CD14-positive monocyte (primary cell): ENCODE data around the gene CPAMD8. TPM values are rescaled to one million over a fixed set of nuclear protein-coding genes. Genes with fewer than 3 reads are reported as not detected.

ENCODE experiments used
- DNase-seq, 3 donors: peaks; one replicate each; pipeline ENCODE4 v3.0.0-alpha.2; 2011 to 2022
- H2AFZ ChIP-seq: 2 replicates; pipeline ENCODE4 v1.6.0; 2012; ENCODE audit warnings: mild to moderate bottlenecking, low read depth, low read length, inconsistent platforms; ENCODE audit not compliant: insufficient read depth, poor library complexity, severe bottlenecking
- H3K27ac ChIP-seq, 2 donors: 1 replicate in 1 of 2; 2 replicates in 1 of 2; pipeline ENCODE4 v1.5.1; 2012 to 2013; ENCODE audit warnings: low read length in 2 of 2, control low read depth in 1 of 2, inconsistent platforms in 1 of 2, low read depth in 1 of 2, mild to moderate bottlenecking in 1 of 2
- H3K27me3 ChIP-seq, 2 donors: one replicate each; pipeline versions ENCODE4 v1.6.0 to v1.6.1; 2011 to 2013; ENCODE audit warnings: low read length in 2 of 2; ENCODE audit not compliant: control insufficient read depth in 2 of 2, insufficient read depth in 2 of 2
- H3K36me3 ChIP-seq, 2 donors: replicated peaks in 1 of 2; 1 replicate in 1 of 2; 2 replicates in 1 of 2; pipeline versions ENCODE4 v1.5.1 to v1.6.1; 2012 to 2013; ENCODE audit warnings: low read length in 2 of 2, control low read depth in 1 of 2, inconsistent platforms in 1 of 2, mild to moderate bottlenecking in 1 of 2; ENCODE audit not compliant: insufficient read depth in 2 of 2, control insufficient read depth in 1 of 2
- H3K4me1 ChIP-seq, 2 donors: 1 replicate in 1 of 2; 2 replicates in 1 of 2; pipeline versions ENCODE4 v1.5.1 to v1.6.1; 2012 to 2013; ENCODE audit warnings: low read length in 2 of 2, control low read depth in 1 of 2, inconsistent platforms in 1 of 2, mild to moderate bottlenecking in 1 of 2, moderate library complexity in 1 of 2; ENCODE audit not compliant: insufficient read depth in 2 of 2, control insufficient read depth in 1 of 2
- H3K4me2 ChIP-seq: replicated peaks from 2 replicates; pipeline ENCODE3; 2012; ENCODE audit warnings: low read length, moderate library complexity, mild to moderate bottlenecking; ENCODE audit not compliant: poor library complexity, severe bottlenecking; ENCODE audit errors: extremely low read depth
- H3K4me3 ChIP-seq, 3 experiments: fragments of 200-600 bp in 1 of 3; sonication (generic) in 1 of 3; replicated peaks in 1 of 3; 1 replicate in 2 of 3; 2 replicates in 1 of 3; pipeline ENCODE4 v1.5.1; 2011 to 2013; ENCODE audit warnings: low read length in 3 of 3, mild to moderate bottlenecking in 3 of 3, control low read depth in 2 of 3, low read depth in 2 of 3, inconsistent platforms in 1 of 3, moderate library complexity in 1 of 3
- H3K79me2 ChIP-seq: 2 replicates; pipeline ENCODE4 v1.6.0; 2012; ENCODE audit warnings: mild to moderate bottlenecking, control low read depth, inconsistent platforms, low read length, moderate library complexity; ENCODE audit not compliant: insufficient read depth
- H3K9ac ChIP-seq: 2 replicates; pipeline ENCODE4 v1.6.0; 2017; ENCODE audit warnings: low read length, mild to moderate bottlenecking; ENCODE audit not compliant: insufficient read depth, poor library complexity, severe bottlenecking
- H3K9me3 ChIP-seq, 2 donors: replicated peaks in 1 of 2; 1 replicate in 1 of 2; 2 replicates in 1 of 2; pipeline versions ENCODE4 v1.5.1 to v1.6.1; 2012 to 2013; ENCODE audit warnings: low read length in 2 of 2, control low read depth in 1 of 2; ENCODE audit not compliant: control insufficient read depth in 1 of 2, insufficient read depth in 1 of 2
- H4K20me1 ChIP-seq: 2 replicates; pipeline ENCODE4 v1.6.0; 2012; ENCODE audit warnings: mild to moderate bottlenecking, low read length, control low read depth, moderate library complexity; ENCODE audit not compliant: insufficient read depth
- H3K27ac Mint-ChIP-seq, 7 donors: one replicate each; pipeline ENCODE4 v1.8.0; 2020; ENCODE audit warnings: mild to moderate bottlenecking in 7 of 7, mixed read lengths in 7 of 7, moderate library complexity in 6 of 7, inconsistent platforms in 2 of 7
- H3K27me3 Mint-ChIP-seq, 3 donors: one replicate each; pipeline ENCODE4 v1.8.0; 2021 to 2022; ENCODE audit warnings: low read depth in 3 of 3, mild to moderate bottlenecking in 3 of 3, mixed read lengths in 3 of 3, moderate library complexity in 3 of 3, inconsistent platforms in 1 of 3
- H3K36me3 Mint-ChIP-seq, 2 donors: one replicate each; pipeline ENCODE4 v1.8.0; 2020; ENCODE audit warnings: mixed read lengths in 2 of 2, inconsistent platforms in 1 of 2, mild to moderate bottlenecking in 1 of 2
- H3K4me1 Mint-ChIP-seq: one replicate; pipeline ENCODE4 v1.8.0; 2020; ENCODE audit warnings: mild to moderate bottlenecking, mixed read lengths
- H3K4me3 Mint-ChIP-seq, 2 donors: one replicate each; pipeline ENCODE4 v1.8.0; 2020; ENCODE audit warnings: mild to moderate bottlenecking in 2 of 2, mixed read lengths in 2 of 2, moderate library complexity in 1 of 2
- H3K9me3 Mint-ChIP-seq, 7 donors: one replicate each; pipeline ENCODE4 v1.8.0; 2020 to 2022; ENCODE audit warnings: mixed read lengths in 7 of 7, mild to moderate bottlenecking in 6 of 7, moderate library complexity in 6 of 7, inconsistent platforms in 2 of 7
- WGBS: methylation state at CpG from one replicate; pipeline ENCODE4 v1.1.5; 2013; ENCODE audit warnings: missing lambda C conversion rate; ENCODE audit not compliant: insufficient coverage; 5-methylcytosine and 5-hydroxymethylcytosine counted together
- intact Hi-C, 2 donors: fragments of 100-400 bp; cut with micrococcal nuclease; formaldehyde crosslinking; loops; one replicate each; pipeline versions ENCODE4 v1.15.0 to v1.15.1; 2023
- polyA plus RNA-seq, 3 donors: library from polyadenylated mRNA; depleted of rRNA in 1 of 3; unstranded in 2 of 3; stranded (reverse) in 1 of 3; fragments of 300-500 nt in 2 of 3; fragments of >200 nt in 1 of 3; fragmentation: Illumina TruSeq in 2 of 3; gene quantifications; 1 replicate in 2 of 3; 2 replicates in 1 of 3; pipeline ENCODE4 v1.2.3, GENCODE V29; 2012 to 2021
- TF ChIP-seq, protein P1 (sequence below): fragments of 200-600 bp; IDR thresholded peaks from one replicate; pipeline ENCODE4 v1.8.0; 2022; ENCODE audit warnings: antibody characterized with exemption, mild to moderate bottlenecking

Gene CPAMD8
- polyA plus RNA-seq, 3 donors: 5.1 to 53.4 (median 5.4) TPM

DNA sequence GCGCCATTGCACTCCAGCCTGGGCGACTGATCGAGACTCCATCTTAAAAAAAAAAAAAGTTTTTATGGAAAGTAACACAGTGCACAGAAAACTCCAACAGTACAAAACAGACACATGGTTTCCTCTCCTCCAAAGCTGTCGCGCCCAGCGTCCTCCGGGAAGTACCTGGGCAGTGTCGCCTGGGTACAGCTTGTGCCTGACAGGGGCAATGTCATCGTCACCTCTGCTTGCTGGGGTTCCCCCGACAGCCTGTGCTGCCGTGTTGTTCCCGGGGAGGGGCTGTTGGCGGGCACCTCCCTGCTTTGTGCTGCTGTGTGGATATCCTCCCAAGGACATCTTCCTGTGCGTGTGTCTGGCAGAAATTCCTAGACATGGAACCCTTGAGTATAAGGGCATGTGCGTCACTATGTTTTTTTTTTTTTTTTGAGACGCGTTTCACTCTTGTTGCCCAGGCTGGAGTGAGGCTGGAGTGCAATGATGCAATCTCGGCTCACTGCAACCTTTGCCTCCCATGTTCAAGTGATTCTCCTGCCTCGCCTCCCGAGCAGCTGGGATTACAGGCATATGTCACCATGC, 140.2 kb downstream of the CPAMD8 start:
- Histone ChIP-seq H2AFZ (no peak overlapping the region), H3K4me1 (peaks cover 14 to 24% of the 10 kb centered on the region in 2 donors), H3K27me3 (peaks cover 0 to 25% of the 10 kb centered on the region in 2 donors), H3K79me2 (no peaks in the 10 kb centered on the region), H3K4me2 (no peak overlapping the region), H4K20me1 (no peaks in the 10 kb centered on the region), H3K9me3 (peaks cover 19 to 30% of the 10 kb centered on the region in 2 donors), H3K36me3 (no peaks in the 10 kb centered on the region), H3K4me3 (no peak overlapping the region), H3K27ac (no peak overlapping the region), H3K9ac (no peak overlapping the region)
- Mint-ChIP-seq H3K36me3 (no peaks in the 10 kb centered on the region), H3K4me1 (peaks cover 11% of the 10 kb centered on the region), H3K27me3 (peaks cover 26 to 50% (median 26%) of the 10 kb centered on the region in 3 donors), H3K27ac (no peak overlapping the region), H3K4me3 (no peak overlapping the region), H3K9me3 (peaks cover 19 to 42% (median 30%) of the 10 kb centered on the region in 7 donors)
- 90% methylated on average over 9 of the region's 20 CpGs for WGBS
- DNase-seq: no peak
- TF ChIP-seq, protein P1, sequence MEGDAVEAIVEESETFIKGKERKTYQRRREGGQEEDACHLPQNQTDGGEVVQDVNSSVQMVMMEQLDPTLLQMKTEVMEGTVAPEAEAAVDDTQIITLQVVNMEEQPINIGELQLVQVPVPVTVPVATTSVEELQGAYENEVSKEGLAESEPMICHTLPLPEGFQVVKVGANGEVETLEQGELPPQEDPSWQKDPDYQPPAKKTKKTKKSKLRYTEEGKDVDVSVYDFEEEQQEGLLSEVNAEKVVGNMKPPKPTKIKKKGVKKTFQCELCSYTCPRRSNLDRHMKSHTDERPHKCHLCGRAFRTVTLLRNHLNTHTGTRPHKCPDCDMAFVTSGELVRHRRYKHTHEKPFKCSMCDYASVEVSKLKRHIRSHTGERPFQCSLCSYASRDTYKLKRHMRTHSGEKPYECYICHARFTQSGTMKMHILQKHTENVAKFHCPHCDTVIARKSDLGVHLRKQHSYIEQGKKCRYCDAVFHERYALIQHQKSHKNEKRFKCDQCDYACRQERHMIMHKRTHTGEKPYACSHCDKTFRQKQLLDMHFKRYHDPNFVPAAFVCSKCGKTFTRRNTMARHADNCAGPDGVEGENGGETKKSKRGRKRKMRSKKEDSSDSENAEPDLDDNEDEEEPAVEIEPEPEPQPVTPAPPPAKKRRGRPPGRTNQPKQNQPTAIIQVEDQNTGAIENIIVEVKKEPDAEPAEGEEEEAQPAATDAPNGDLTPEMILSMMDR: no peak
- intact Hi-C loops: no loop called here

DNA sequence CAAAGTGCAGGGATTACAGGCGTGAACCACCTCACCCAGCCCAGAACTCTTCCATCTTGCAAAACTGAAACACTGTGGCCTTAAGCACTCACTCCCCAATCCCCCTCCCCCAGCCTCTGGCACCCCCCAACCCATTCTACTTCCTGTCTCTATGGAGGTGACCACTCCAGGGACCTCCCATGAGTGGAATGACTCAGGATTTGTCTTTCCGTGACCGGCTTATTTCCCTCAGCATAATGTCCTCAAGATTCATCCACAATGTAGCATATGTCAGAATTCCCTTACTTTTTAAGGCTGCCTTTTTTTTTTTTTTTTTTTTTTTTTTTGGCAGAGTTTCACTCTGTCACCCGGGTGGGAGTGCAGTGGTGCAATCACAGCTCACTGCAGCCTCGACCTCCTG, 141.4 kb downstream of the CPAMD8 start:
- TF ChIP-seq, protein P1: no peak
- peaks cover 0 to 25% of the 10 kb centered on the region in 2 donors for H3K27me3 ChIP-seq
- intact Hi-C loops: no loop called here
- Mint-ChIP-seq H3K9me3 (peaks cover 32 to 54% (median 42%) of the 10 kb centered on the region in 7 donors), H3K4me3 (no peak overlapping the region), H3K36me3 (peaks cover 5 to 11% of the 10 kb centered on the region in 2 donors), H3K27ac (no peak overlapping the region), H3K27me3 (peaks cover 23 to 45% (median 27%) of the 10 kb centered on the region in 3 donors), H3K4me1 (peaks cover 11% of the 10 kb centered on the region)
- H3K27ac ChIP-seq: no peak overlapping the region
- H3K36me3 ChIP-seq: peaks cover 2 to 6% of the 10 kb centered on the region in 2 donors
- WGBS: 100% methylated on average over 1 of the region's 5 CpGs
- H3K4me2 ChIP-seq: no peak overlapping the region
- no peak for DNase-seq
- no peak overlapping the region for H3K4me3 ChIP-seq
- H3K79me2 ChIP-seq: no peaks in the 10 kb centered on the region
- no peak overlapping the region for H3K9ac ChIP-seq
- H3K9me3 ChIP-seq: peaks cover 31 to 42% of the 10 kb centered on the region in 2 donors
- no peak overlapping the region for H2AFZ ChIP-seq
- peaks cover 14 to 24% of the 10 kb centered on the region in 2 donors for H3K4me1 ChIP-seq
- H4K20me1 ChIP-seq: no peaks in the 10 kb centered on the region
